ENCODE measurements around the gene SCN10A.

- no peak for TF ChIP-seq RFX5 (IDR thresholded peaks at IDR 0.05; ENCODE audit: low read length)
- TF ChIP-seq, protein P1, sequence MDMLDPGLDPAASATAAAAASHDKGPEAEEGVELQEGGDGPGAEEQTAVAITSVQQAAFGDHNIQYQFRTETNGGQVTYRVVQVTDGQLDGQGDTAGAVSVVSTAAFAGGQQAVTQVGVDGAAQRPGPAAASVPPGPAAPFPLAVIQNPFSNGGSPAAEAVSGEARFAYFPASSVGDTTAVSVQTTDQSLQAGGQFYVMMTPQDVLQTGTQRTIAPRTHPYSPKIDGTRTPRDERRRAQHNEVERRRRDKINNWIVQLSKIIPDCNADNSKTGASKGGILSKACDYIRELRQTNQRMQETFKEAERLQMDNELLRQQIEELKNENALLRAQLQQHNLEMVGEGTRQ (IDR thresholded peaks at IDR 0.05; ENCODE audit: borderline replicate concordance, low read depth, low read length), result no peak
- no peak for TF ChIP-seq GABPA (IDR thresholded peaks at IDR 0.05; ENCODE audit: low read depth)
- TF ChIP-seq POLR2AphosphoS5 (IDR thresholded peaks at IDR 0.05; ENCODE audit: low read depth, low read length), result no peak
- TF ChIP-seq EZH2phosphoT487 (IDR thresholded peaks at IDR 0.05; ENCODE audit: borderline replicate concordance, low read depth), result no peak
- TF ChIP-seq CHD2 (IDR thresholded peaks at IDR 0.05; ENCODE audit: low read length, partially characterized antibody), result no peak
- TF ChIP-seq, protein P2, sequence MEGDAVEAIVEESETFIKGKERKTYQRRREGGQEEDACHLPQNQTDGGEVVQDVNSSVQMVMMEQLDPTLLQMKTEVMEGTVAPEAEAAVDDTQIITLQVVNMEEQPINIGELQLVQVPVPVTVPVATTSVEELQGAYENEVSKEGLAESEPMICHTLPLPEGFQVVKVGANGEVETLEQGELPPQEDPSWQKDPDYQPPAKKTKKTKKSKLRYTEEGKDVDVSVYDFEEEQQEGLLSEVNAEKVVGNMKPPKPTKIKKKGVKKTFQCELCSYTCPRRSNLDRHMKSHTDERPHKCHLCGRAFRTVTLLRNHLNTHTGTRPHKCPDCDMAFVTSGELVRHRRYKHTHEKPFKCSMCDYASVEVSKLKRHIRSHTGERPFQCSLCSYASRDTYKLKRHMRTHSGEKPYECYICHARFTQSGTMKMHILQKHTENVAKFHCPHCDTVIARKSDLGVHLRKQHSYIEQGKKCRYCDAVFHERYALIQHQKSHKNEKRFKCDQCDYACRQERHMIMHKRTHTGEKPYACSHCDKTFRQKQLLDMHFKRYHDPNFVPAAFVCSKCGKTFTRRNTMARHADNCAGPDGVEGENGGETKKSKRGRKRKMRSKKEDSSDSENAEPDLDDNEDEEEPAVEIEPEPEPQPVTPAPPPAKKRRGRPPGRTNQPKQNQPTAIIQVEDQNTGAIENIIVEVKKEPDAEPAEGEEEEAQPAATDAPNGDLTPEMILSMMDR (IDR thresholded peaks at IDR 0.05), result no peak
- no peak for TF ChIP-seq RAD21 (IDR thresholded peaks at IDR 0.05; ENCODE audit: low read length)
- TF ChIP-seq MEF2A (IDR thresholded peaks at IDR 0.05; ENCODE audit: borderline replicate concordance, low read depth), result no peak
- no peak for TF ChIP-seq RXRA (IDR thresholded peaks at IDR 0.05; ENCODE audit: borderline replicate concordance, low read depth)
- TF ChIP-seq FOSL2 (IDR thresholded peaks at IDR 0.05; ENCODE audit: borderline replicate concordance, low read depth), result no peak
- TF ChIP-seq, protein P3, sequence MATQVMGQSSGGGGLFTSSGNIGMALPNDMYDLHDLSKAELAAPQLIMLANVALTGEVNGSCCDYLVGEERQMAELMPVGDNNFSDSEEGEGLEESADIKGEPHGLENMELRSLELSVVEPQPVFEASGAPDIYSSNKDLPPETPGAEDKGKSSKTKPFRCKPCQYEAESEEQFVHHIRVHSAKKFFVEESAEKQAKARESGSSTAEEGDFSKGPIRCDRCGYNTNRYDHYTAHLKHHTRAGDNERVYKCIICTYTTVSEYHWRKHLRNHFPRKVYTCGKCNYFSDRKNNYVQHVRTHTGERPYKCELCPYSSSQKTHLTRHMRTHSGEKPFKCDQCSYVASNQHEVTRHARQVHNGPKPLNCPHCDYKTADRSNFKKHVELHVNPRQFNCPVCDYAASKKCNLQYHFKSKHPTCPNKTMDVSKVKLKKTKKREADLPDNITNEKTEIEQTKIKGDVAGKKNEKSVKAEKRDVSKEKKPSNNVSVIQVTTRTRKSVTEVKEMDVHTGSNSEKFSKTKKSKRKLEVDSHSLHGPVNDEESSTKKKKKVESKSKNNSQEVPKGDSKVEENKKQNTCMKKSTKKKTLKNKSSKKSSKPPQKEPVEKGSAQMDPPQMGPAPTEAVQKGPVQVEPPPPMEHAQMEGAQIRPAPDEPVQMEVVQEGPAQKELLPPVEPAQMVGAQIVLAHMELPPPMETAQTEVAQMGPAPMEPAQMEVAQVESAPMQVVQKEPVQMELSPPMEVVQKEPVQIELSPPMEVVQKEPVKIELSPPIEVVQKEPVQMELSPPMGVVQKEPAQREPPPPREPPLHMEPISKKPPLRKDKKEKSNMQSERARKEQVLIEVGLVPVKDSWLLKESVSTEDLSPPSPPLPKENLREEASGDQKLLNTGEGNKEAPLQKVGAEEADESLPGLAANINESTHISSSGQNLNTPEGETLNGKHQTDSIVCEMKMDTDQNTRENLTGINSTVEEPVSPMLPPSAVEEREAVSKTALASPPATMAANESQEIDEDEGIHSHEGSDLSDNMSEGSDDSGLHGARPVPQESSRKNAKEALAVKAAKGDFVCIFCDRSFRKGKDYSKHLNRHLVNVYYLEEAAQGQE (IDR thresholded peaks at IDR 0.05; ENCODE audit: low read depth, low read length), result no peak
- TF ChIP-seq EP300 (IDR thresholded peaks at IDR 0.05; ENCODE audit: borderline replicate concordance in 1 of 2, low read depth in 1 of 2, low read length in 1 of 2), result no peak
These were observed 69.4 kb downstream of the SCN10A start for GRCh38 chr3:38746641-38747040.

Measured in SK-N-SH (cell line).